HepG2 (cell line): ENCODE data around the gene AXIN2. TPM values are rescaled to one million over a fixed set of nuclear protein-coding genes. Genes with fewer than 3 reads are reported as not detected.
A peak's percentile ranks its signal among the peaks of the same experiment; 100 is the strongest.

ENCODE experiments used
- BCL6 ChIP-seq: IDR thresholded peaks from 2 replicates; pipeline ENCODE4 v1.6.1; 2016; ENCODE audit warnings: missing genetic modification reagents, missing compliant biosample characterization
- CEBPB ChIP-seq: IDR thresholded peaks from 2 replicates; pipeline ENCODE4 v1.6.1; 2011; ENCODE audit warnings: low read depth, low read length, improper control_type of control experiment, borderline replicate concordance
- EEA1 ChIP-seq: sonication (generic); formaldehyde crosslinking; IDR thresholded peaks from 2 replicates; pipeline ENCODE4 v1.5.1; 2020; ENCODE audit warnings: mild to moderate bottlenecking, missing genetic modification reagents, borderline replicate concordance
- EHMT2 ChIP-seq: fragments of 200-600 bp; sonication (generic); IDR thresholded peaks from 2 replicates; pipeline ENCODE4 v1.7.0; 2017; ENCODE audit warnings: antibody characterized with exemption, low read depth, low read length, borderline replicate concordance
- GTF3A ChIP-seq: sonication (generic); formaldehyde crosslinking; conservative IDR thresholded peaks from 2 replicates; pipeline ENCODE4 v1.4.0; 2020; ENCODE audit warnings: mild to moderate bottlenecking, missing genetic modification reagents
- HDAC1 ChIP-seq: sonication (generic); formaldehyde crosslinking; IDR thresholded peaks from 2 replicates; pipeline ENCODE4 v1.5.1; 2020; ENCODE audit warnings: mild to moderate bottlenecking, missing genetic modification reagents
- IRF1 ChIP-seq: sonication (generic); formaldehyde crosslinking; IDR thresholded peaks from 2 replicates; pipeline ENCODE4 v1.4.0; 2020; ENCODE audit warnings: low read depth, mild to moderate bottlenecking, missing genetic modification reagents
- MAFK ChIP-seq, 2 experiments: IDR thresholded peaks in 1 of 2; conservative IDR thresholded peaks in 1 of 2; 2 replicates each; pipeline ENCODE4 v1.6.1; 2011; ENCODE audit warnings: improper control_type of control experiment in 2 of 2, low read length in 2 of 2
- MED13 ChIP-seq: sonication (generic); formaldehyde crosslinking; IDR thresholded peaks from 2 replicates; pipeline ENCODE4 v1.5.0; 2020; ENCODE audit warnings: missing genetic modification reagents
- MNT ChIP-seq: fragments of 450-650 bp; IDR thresholded peaks from 2 replicates; pipeline ENCODE4 v1.6.1; 2016
- PAF1 ChIP-seq: IDR thresholded peaks from 2 replicates; pipeline ENCODE4 v1.6.1; 2016; ENCODE audit warnings: missing genetic modification reagents, missing compliant biosample characterization
- SALL2 ChIP-seq: sonication (generic); formaldehyde crosslinking; IDR thresholded peaks from 2 replicates; pipeline ENCODE4 v1.8.1; 2023; ENCODE audit warnings: mild to moderate bottlenecking, missing genetic modification reagents, inconsistent platforms
- TRAFD1 ChIP-seq: sonication (generic); formaldehyde crosslinking; IDR thresholded peaks from 2 replicates; pipeline ENCODE4 v1.5.1; 2020; ENCODE audit warnings: missing genetic modification reagents, mild to moderate bottlenecking, borderline replicate concordance
- TSC22D2 ChIP-seq: sonication (generic); formaldehyde crosslinking; IDR thresholded peaks from 2 replicates; pipeline ENCODE4 v1.5.1; 2020; ENCODE audit warnings: missing genetic modification reagents, mild to moderate bottlenecking, borderline replicate concordance
- YEATS2 ChIP-seq: sonication (generic); formaldehyde crosslinking; IDR thresholded peaks from 2 replicates; pipeline ENCODE4 v1.4.0; 2020; ENCODE audit warnings: missing genetic modification reagents, borderline replicate concordance
- ZFYVE20 ChIP-seq: sonication (generic); formaldehyde crosslinking; IDR thresholded peaks from 2 replicates; pipeline ENCODE4 v1.8.0; 2023; ENCODE audit warnings: low read depth, mild to moderate bottlenecking, moderate library complexity, missing genetic modification reagents, borderline replicate concordance
- ZKSCAN8 ChIP-seq: IDR thresholded peaks from 2 replicates; pipeline ENCODE4 v1.6.1; 2016; ENCODE audit warnings: borderline replicate concordance, missing genetic modification reagents, missing compliant biosample characterization
- ZNF121 ChIP-seq: sonication (generic); formaldehyde crosslinking; IDR thresholded peaks from 2 replicates; pipeline ENCODE4 v1.5.0; 2020; ENCODE audit warnings: mild to moderate bottlenecking, missing genetic modification reagents
- ZNF333 ChIP-seq: sonication (generic); formaldehyde crosslinking; IDR thresholded peaks from 2 replicates; pipeline ENCODE4 v1.4.0; 2020; ENCODE audit warnings: mild to moderate bottlenecking, missing genetic modification reagents, borderline replicate concordance
- ZNF468 ChIP-seq: sonication (generic); formaldehyde crosslinking; IDR thresholded peaks from 2 replicates; pipeline ENCODE4 v1.8.0; 2022; ENCODE audit warnings: mild to moderate bottlenecking, moderate library complexity, missing genetic modification reagents
- ZNF564 ChIP-seq: sonication (generic); formaldehyde crosslinking; IDR thresholded peaks from 2 replicates; pipeline ENCODE4 v1.8.1; 2023; ENCODE audit warnings: mild to moderate bottlenecking, missing genetic modification reagents
- ZNF576 ChIP-seq: sonication (generic); formaldehyde crosslinking; IDR thresholded peaks from 2 replicates; pipeline ENCODE4 v1.4.0; 2020; ENCODE audit warnings: mild to moderate bottlenecking, missing genetic modification reagents
- ZNF724P ChIP-seq: sonication (generic); formaldehyde crosslinking; IDR thresholded peaks from 2 replicates; pipeline ENCODE4 v1.8.0; 2022; ENCODE audit warnings: missing genetic modification reagents, borderline replicate concordance
- ZNF746 ChIP-seq: sonication (generic); formaldehyde crosslinking; IDR thresholded peaks from 2 replicates; pipeline ENCODE4 v1.8.0; 2022; ENCODE audit warnings: mild to moderate bottlenecking, missing genetic modification reagents
- ZNF781 ChIP-seq: sonication (generic); formaldehyde crosslinking; IDR thresholded peaks from 2 replicates; pipeline ENCODE4 v1.5.1; 2020; ENCODE audit warnings: borderline replicate concordance, mild to moderate bottlenecking, missing genetic modification reagents; ENCODE audit errors: not compliant biosample characterization
- polyA plus RNA-seq, 8 experiments: library from polyadenylated mRNA; depleted of rRNA in 3 of 8; stranded (reverse) in 7 of 8; unstranded in 1 of 8; fragments of >200 nt; fragmentation: Illumina TruSeq in 4 of 8; extraction: Trizol in 4 of 8; gene quantifications; 2 replicates each; pipeline versions ENCODE4 v1.2.1 to v1.2.3, GENCODE V29; 2011 to 2016; ENCODE audit warnings: low read depth in 4 of 8, missing spikeins in 1 of 8, mixed read lengths in 1 of 8; ENCODE audit not compliant: insufficient read depth in 1 of 8
- total RNA-seq, 5 experiments: library from RNA; depleted of rRNA; stranded (reverse); fragments of >200 nt; fragmentation: Illumina TruSeq; extraction: Trizol; gene quantifications; 2 replicates each; pipeline ENCODE4 v1.2.3, GENCODE V29; 2016; ENCODE audit warnings: low read depth in 1 of 5

Gene AXIN2
- total and polyA plus RNA-seq, 2 of the 13 experiments (the other 11 are each of a cell fraction or from before 2014, with no cell fraction given), result 58.6 to 63.4 TPM

- TF ChIP-seq ZNF781 (CRISPR knock-in tag), result no peak
- no peak for TF ChIP-seq GTF3A (CRISPR knock-in tag)
- no peak for TF ChIP-seq HDAC1 (CRISPR knock-in tag)
- TF ChIP-seq SALL2, result no peak
- no peak for TF ChIP-seq YEATS2
- TF ChIP-seq MNT, result no peak
- TF ChIP-seq ZKSCAN8 (CRISPR knock-in tag), result no peak
- no peak for TF ChIP-seq MED13
- 0 out of 2 replicates have a peak, but pooled peaks have one; percentile 60 for TF ChIP-seq ZNF564 (CRISPR knock-in tag)
- no peak for TF ChIP-seq PAF1
- TF ChIP-seq ZNF121, result no peak
- TF ChIP-seq BCL6, result peak; percentile 30; the same call in 1 of the 2 replicates
- TF ChIP-seq ZNF468, result no peak
- TF ChIP-seq TSC22D2 (CRISPR knock-in tag), result no peak
- no peak for TF ChIP-seq TRAFD1 (CRISPR knock-in tag)
- TF ChIP-seq MAFK (conservative IDR thresholded peaks at IDR 0.05 in 1 of 2, IDR thresholded peaks at IDR 0.05 in 1 of 2; ENCODE audit: low read length in 2 of 2), result no peak
- TF ChIP-seq ZNF724P (CRISPR knock-in tag), result no peak
- no peak for TF ChIP-seq CEBPB
- no peak for TF ChIP-seq EEA1 (CRISPR knock-in tag)
- no peak for TF ChIP-seq EHMT2
- no peak for TF ChIP-seq IRF1 (CRISPR knock-in tag)
- TF ChIP-seq ZNF576 (CRISPR knock-in tag), result 0 out of 2 replicates have a peak, but pooled peaks have one; percentile 25
- TF ChIP-seq ZNF333, result no peak; the same call in 1 of the 2 replicates
- no peak for TF ChIP-seq ZFYVE20 (CRISPR knock-in tag)
- peak; percentile 47; the same call in 1 of the 2 replicates for TF ChIP-seq ZNF746
Measured at GRCh38 chr17:65560628-65561451, 608 bp downstream of the AXIN2 start (continued).
